IMR-90 (cell line): ENCODE data around the gene KIAA0513.

Experiments used
- CEBPB ChIP-seq: IDR thresholded peaks from 2 replicates; pipeline ENCODE4 v1.6.1; 2012; ENCODE audit warnings: low read depth, low read length, improper control_type of control experiment
- CTCF ChIP-seq: conservative IDR thresholded peaks from 2 replicates; pipeline ENCODE4 v1.5.1; 2012; ENCODE audit warnings: mild to moderate bottlenecking, low read depth, low read length, improper control_type of control experiment
- ELK1 ChIP-seq: fragments of 150-350 bp; IDR thresholded peaks from 2 replicates; pipeline ENCODE4 v1.6.1; 2016; ENCODE audit warnings: low read depth, mild to moderate bottlenecking, low read length, moderate library complexity, borderline replicate concordance
- POLR2A ChIP-seq: IDR thresholded peaks from 2 replicates; pipeline ENCODE4 v1.6.1; 2012; ENCODE audit warnings: mild to moderate bottlenecking, low read depth, low read length
- RAD21 ChIP-seq: IDR thresholded peaks from 2 replicates; pipeline ENCODE4 v1.6.1; 2012; ENCODE audit warnings: low read length, improper control_type of control experiment
- RFX5 ChIP-seq: IDR thresholded peaks from 2 replicates; pipeline ENCODE4 v1.8.0; 2012; ENCODE audit warnings: low read depth, mild to moderate bottlenecking, low read length, moderate library complexity
- SMC3 ChIP-seq: fragments of 150-350 bp; IDR thresholded peaks from 2 replicates; pipeline ENCODE4 v1.6.1; 2016; ENCODE audit warnings: low read depth, mild to moderate bottlenecking, antibody characterized with exemption, low read length, moderate library complexity
- USF2 ChIP-seq: fragments of 150-350 bp; IDR thresholded peaks from 2 replicates; pipeline ENCODE4 v1.6.1; 2017; ENCODE audit warnings: mild to moderate bottlenecking, antibody characterized with exemption, low read length, low read depth

GRCh38 chr16:84989749-84990620, 37.6 kb upstream of the KIAA0513 start:
- TF ChIP-seq CTCF, result no peak
- TF ChIP-seq POLR2A, result no peak
- TF ChIP-seq CEBPB, result no peak
- no peak for TF ChIP-seq RAD21
- TF ChIP-seq USF2, result no peak
- TF ChIP-seq ELK1, result no peak
- TF ChIP-seq RFX5, result no peak
- TF ChIP-seq SMC3, result no peak
